Endodermal cell (in vitro differentiated cells): ENCODE measurements around the gene TIGD2. TPM values are rescaled to one million over a fixed set of nuclear protein-coding genes. Genes with fewer than 3 reads are reported as not detected.
"Not testable (repeated sequence)": the region's sequence is repeated elsewhere in the genome, so short reads cannot be mapped to it uniquely, and the experiment has no call there.

Experiments used
- DNase-seq: peaks from one replicate; pipeline ENCODE4 v3.0.0-alpha.2; 2017
- H3K27ac ChIP-seq: 2 replicates; pipeline ENCODE4 v1.5.1; 2013; ENCODE audit warnings: mild to moderate bottlenecking, low read depth, low read length, moderate library complexity
- H3K27me3 ChIP-seq: 2 replicates; pipeline ENCODE4 v1.6.1; 2013; ENCODE audit warnings: mild to moderate bottlenecking, low read length, moderate library complexity; ENCODE audit not compliant: insufficient read depth, control insufficient read depth, poor library complexity, severe bottlenecking
- H3K36me3 ChIP-seq: 2 replicates; pipeline ENCODE4 v1.7.0; 2013; ENCODE audit warnings: mild to moderate bottlenecking, low read length, moderate library complexity; ENCODE audit not compliant: control insufficient read depth, insufficient read depth
- H3K4me1 ChIP-seq: one replicate; pipeline ENCODE4 v1.7.0; 2013; ENCODE audit warnings: low read length; ENCODE audit not compliant: control insufficient read depth, insufficient read depth
- H3K4me3 ChIP-seq: 2 replicates; pipeline ENCODE4 v1.5.1; 2013; ENCODE audit warnings: mild to moderate bottlenecking, low read length, moderate library complexity
- H3K9ac ChIP-seq: 2 replicates; pipeline ENCODE4 v1.6.1; 2013; ENCODE audit warnings: mild to moderate bottlenecking, low read length, moderate library complexity; ENCODE audit not compliant: poor library complexity, severe bottlenecking; ENCODE audit errors: extremely low read depth
- H3K9me3 ChIP-seq: 2 replicates; pipeline ENCODE4 v1.6.1; 2013; ENCODE audit warnings: mild to moderate bottlenecking, low read length, moderate library complexity; ENCODE audit not compliant: control insufficient read depth
- H3K27ac Mint-ChIP-seq: 2 replicates; pipeline ENCODE4 v1.8.0; 2020; ENCODE audit warnings: mixed read lengths
- H3K27me3 Mint-ChIP-seq: 2 replicates; pipeline ENCODE4 v1.8.0; 2021; ENCODE audit warnings: mild to moderate bottlenecking, mixed read lengths; ENCODE audit not compliant: insufficient read depth
- H3K36me3 Mint-ChIP-seq: 2 replicates; pipeline ENCODE4 v1.8.0; 2020; ENCODE audit warnings: low read depth, mixed read lengths
- H3K4me1 Mint-ChIP-seq: 2 replicates; pipeline ENCODE4 v1.8.0; 2020; ENCODE audit warnings: mixed read lengths
- H3K4me3 Mint-ChIP-seq: 2 replicates; pipeline ENCODE4 v1.8.0; 2020; ENCODE audit warnings: mild to moderate bottlenecking, moderate library complexity, mixed read lengths
- H3K9me3 Mint-ChIP-seq: 2 replicates; pipeline ENCODE4 v1.8.0; 2020; ENCODE audit warnings: mild to moderate bottlenecking, mixed read lengths
- CTCF ChIP-seq: fragments of 200-600 bp; sonication (generic); conservative IDR thresholded peaks from 2 replicates; pipeline ENCODE4 v1.5.0; 2021; ENCODE audit warnings: antibody characterized with exemption, mild to moderate bottlenecking
- WGBS, 2 experiments: methylation state at CpG; one replicate each; pipeline versions ENCODE4 v1.1.5 to v1.1.7; 2013; ENCODE audit warnings: missing lambda C conversion rate in 2 of 2, mixed read lengths in 1 of 2; ENCODE audit not compliant: insufficient coverage in 1 of 2, insufficient read length in 1 of 2; 5-methylcytosine and 5-hydroxymethylcytosine counted together
- total RNA-seq, 2 donors: library from RNA; stranded (reverse); fragmentation: NEBNext Ultra II Directional in 1 of 2; extraction: Animal tissue kit (Norgen Biotek cat#: 25700) in 1 of 2; gene quantifications; 2 replicates in 1 of 2; 3 replicates in 1 of 2; pipeline ENCODE4 v1.2.1, GENCODE V29; 2021

TIGD2 gene
- total RNA-seq, 2 donors from 2014 or later: 11.7 to 15.1 TPM

DNA sequence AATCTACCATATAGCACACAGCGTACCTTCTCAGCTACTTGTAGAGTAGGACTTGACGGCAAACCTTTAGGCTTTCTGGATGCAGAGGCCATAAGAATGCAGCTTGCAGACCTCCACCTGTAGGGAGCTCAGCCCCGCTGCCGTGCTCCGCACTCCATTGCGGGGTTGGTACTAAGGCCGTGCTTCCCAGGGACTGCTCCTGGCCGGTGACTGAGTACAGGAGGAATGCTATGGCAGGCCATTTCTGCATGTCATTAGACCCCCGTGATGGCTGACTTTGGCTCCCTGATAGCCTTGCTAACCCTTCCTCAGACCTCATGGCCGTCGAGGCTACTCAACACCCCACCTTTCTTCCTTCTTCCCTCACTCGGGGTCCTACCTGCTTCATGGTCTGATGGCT lies 26.4 kb downstream of the TIGD2 start:
- peaks cover 2% of the 10 kb centered on the region for H3K4me1 ChIP-seq
- H3K9ac ChIP-seq: no peak overlapping the region
- H3K4me3 ChIP-seq: no peak overlapping the region
- Mint-ChIP-seq H3K4me1 (peaks cover 7% of the 10 kb centered on the region), H3K27me3 (no peaks in the 10 kb centered on the region), H3K36me3 (no peaks in the 10 kb centered on the region), H3K4me3 (no peak overlapping the region), H3K27ac (no peak overlapping the region), H3K9me3 (no peaks in the 10 kb centered on the region)
- no peak for TF ChIP-seq CTCF
- whole genome bisulfite sequencing, 2 experiments: 78 to 82% methylated on average over 10 to 12 of the region's 12 CpGs
- DNase-seq: peak; percentile 85
- H3K27ac ChIP-seq: no peak overlapping the region
- no peaks in the 10 kb centered on the region for H3K9me3 ChIP-seq
- no peaks in the 10 kb centered on the region for H3K36me3 ChIP-seq
- no peaks in the 10 kb centered on the region for H3K27me3 ChIP-seq

DNA sequence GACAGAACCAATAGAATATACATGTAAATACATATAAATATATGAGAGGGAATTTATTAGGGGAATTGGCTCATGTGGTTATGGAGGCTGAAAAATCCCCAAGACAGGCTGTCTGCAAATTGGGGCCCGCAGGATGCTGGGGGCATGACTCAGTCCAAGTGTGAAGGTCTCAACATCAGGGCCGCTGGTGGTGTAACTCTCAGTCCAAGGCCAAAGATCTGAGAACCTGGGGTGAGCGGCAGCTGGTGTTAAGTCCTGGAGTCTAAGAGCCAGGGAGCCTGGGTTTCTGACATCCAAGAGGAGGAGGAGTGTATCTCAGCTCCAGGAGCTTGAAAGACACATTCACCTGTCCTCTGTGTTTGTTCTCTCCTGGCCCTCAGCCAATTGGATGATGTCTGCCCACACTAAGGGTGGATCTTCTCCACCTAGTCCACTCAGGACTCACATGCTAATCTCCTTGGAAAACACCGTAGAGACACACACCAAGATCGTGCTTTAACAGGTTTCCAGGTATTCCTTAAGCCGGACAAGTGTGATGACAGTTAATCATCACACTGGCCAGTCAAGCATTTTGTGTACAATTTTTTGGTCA lies 28.9 kb downstream of the TIGD2 start:
- Mint-ChIP-seq H3K4me1 (peaks cover 4% of the 10 kb centered on the region), H3K27ac (no peak overlapping the region), H3K36me3 (peaks cover 7% of the 10 kb centered on the region), H3K4me3 (no peak overlapping the region), H3K9me3 (peaks cover 12% of the 10 kb centered on the region), H3K27me3 (no peaks in the 10 kb centered on the region)
- 92 to 93% methylated on average over 6 of the region's 6 CpGs for whole genome bisulfite sequencing, 2 experiments
- Histone ChIP-seq H3K4me1 (no peaks in the 10 kb centered on the region), H3K27me3 (no peaks in the 10 kb centered on the region), H3K36me3 (no peaks in the 10 kb centered on the region), H3K9ac (no peak overlapping the region), H3K4me3 (no peak overlapping the region), H3K9me3 (peaks cover 10% of the 10 kb centered on the region), H3K27ac (no peak overlapping the region)
- no peak for TF ChIP-seq CTCF
- DNase-seq: no peak

GRCh38 chr4:89142691-89143669 lies 31.6 kb downstream of the TIGD2 start:
- peaks cover 19% of the 10 kb centered on the region for H3K9me3 ChIP-seq
- WGBS, 2 experiments: 98% methylated on average over 4 of the region's 4 CpGs; no CpG with 5 or more reads in 1 of the 2 experiments
- no peaks in the 10 kb centered on the region for H3K36me3 ChIP-seq
- no peak for TF ChIP-seq CTCF
- Mint-ChIP-seq H3K36me3 (peaks cover 7% of the 10 kb centered on the region), H3K9me3 (peaks cover 21% of the 10 kb centered on the region), H3K27ac (no peak overlapping the region), H3K4me1 (peaks cover 2% of the 10 kb centered on the region), H3K27me3 (no peaks in the 10 kb centered on the region), H3K4me3 (no peak overlapping the region)
- H3K27me3 ChIP-seq: no peaks in the 10 kb centered on the region
- no peak overlapping the region for H3K27ac ChIP-seq
- no peak for DNase-seq
- no peak overlapping the region for H3K4me3 ChIP-seq
- H3K9ac ChIP-seq: no peak overlapping the region
- no peaks in the 10 kb centered on the region for H3K4me1 ChIP-seq

GRCh38 chr4:89144652-89145051 lies 33.3 kb downstream of the TIGD2 start:
- not testable (repeated sequence) for H3K36me3 Mint-ChIP-seq, H3K4me1 ChIP-seq, H3K4me3 ChIP-seq, H3K27me3 ChIP-seq, H3K27ac Mint-ChIP-seq, H3K9ac ChIP-seq, H3K4me1 Mint-ChIP-seq, H3K27me3 Mint-ChIP-seq, H3K27ac ChIP-seq, H3K36me3 ChIP-seq, H3K4me3 Mint-ChIP-seq, DNase-seq
- H3K9me3 Mint-ChIP-seq: peaks cover 30% of the 10 kb centered on the region
- H3K9me3 ChIP-seq: peaks cover 22% of the 10 kb centered on the region
- WGBS, 2 experiments: 80 to 92% methylated on average over 1 of the region's 1 CpG
